Femur (tissue), 1 donor: ENCODE results near the gene GOLGA2.
A peak's percentile ranks its signal among the peaks of the same experiment; 100 is the strongest.

ENCODE experiments used
- DNase-seq: peaks from one replicate; pipeline ENCODE4 v3.0.0-alpha.2; 2017

GOLGA2 gene

GRCh38 chr9:128254855-128255759, 20.7 kb downstream of the GOLGA2 start:
- DNase-seq: peak; percentile 69

DNA sequence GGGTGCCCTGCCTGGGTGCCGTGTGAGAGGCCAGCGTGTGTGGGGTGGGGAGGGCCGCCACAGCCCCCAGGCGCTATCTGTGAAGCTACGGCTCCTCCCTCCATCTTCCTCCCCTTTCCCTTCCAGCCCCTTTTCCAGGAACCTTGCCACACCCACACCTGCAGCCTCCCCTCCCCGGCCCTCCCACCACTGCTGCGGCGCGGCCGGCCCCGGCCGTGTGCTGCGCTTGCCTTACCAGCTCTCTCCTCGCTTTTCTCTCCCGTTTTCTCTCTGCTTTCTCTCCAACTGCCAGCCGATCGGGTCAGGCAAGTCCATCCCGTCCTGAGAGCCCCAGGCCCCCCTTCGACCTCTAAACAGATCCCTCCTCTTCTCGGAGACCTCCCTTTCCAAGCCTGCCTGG, 21.4 kb downstream of the GOLGA2 start:
- DNase-seq: no peak

- no peak for DNase-seq
Measured at GRCh38 chr9:128253991-128254346, 21.8 kb downstream of the GOLGA2 start.

- peak; percentile 28 for DNase-seq
Measured at GRCh38 chr9:128253140-128253990, 22.4 kb downstream of the GOLGA2 start.

GRCh38 chr9:128252317-128253139, 23.3 kb downstream of the GOLGA2 start:
- DNase-seq: no peak

DNA sequence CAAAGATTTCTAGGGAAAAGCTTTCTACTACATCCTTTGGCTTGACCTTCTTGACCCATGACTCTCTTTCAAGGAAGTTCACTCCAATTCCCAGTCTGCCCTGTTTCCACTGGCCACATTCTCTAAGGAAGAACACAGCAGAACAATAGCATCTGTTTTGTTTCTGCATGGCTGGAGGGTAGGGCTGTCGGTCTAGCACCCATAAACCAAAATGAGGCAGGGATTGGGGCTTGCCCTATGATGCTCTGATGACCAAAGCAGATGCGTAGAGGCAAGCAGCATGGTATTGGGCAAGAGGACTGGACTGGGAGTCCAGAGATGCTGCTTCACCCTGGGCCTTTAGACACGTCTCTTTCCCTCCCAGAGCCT, 24.1 kb downstream of the GOLGA2 start:
- no peak for DNase-seq

- DNase-seq: peak; percentile 38
Measured at GRCh38 chr9:128250839-128251731, 24.7 kb downstream of the GOLGA2 start.

DNA sequence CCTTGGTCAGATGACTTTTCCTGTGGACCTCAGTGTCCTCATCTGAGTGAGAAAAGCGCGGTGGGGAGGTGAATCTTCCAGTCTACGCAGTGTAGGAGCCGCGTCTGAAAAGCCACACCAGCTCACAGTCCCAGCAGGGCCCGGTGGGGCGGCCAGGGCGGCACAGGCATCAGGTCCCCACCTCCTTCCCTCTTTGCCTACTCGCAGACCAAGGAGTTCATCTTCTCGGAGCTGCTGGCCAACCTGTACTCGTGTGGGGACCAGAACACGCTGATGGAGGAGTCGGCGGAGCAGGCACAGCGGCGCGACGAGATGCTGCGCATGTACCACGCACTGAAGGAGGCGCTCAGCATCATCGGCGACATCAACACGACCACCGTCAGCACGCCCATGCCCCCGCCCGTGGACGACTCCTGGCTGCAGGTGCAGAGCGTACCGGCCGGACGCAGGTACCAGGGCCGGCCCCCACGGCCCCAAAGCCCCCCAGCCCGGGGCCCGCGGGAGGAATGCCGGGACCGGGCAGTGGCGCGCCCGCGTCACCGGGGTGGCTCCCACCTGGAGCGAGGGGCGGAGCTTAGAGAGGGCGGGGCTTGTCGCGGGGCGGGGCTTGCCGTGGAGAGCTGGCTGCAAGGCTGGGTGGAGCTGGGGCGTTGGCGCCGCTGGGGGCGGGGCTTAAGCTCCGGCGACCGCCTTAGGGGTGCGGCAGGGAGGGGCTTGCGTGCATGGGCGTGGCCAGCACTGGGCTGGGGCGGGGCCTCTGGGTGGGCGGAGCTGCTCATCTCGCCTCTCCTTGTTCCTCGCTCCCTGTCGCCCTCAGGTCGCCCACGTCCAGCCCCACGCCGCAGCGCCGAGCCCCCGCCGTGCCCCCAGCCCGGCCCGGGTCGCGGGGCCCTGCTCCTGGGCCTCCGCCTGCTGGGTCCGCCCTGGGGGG, 25.6 kb downstream of the GOLGA2 start:
- peak; percentile 92 for DNase-seq

- DNase-seq: no peak
Measured at GRCh38 chr9:128249558-128249907, 26.3 kb downstream of the GOLGA2 start.

- peak; percentile 23 for DNase-seq
Measured at GRCh38 chr9:128247226-128247803, 28.5 kb downstream of the GOLGA2 start.

DNA sequence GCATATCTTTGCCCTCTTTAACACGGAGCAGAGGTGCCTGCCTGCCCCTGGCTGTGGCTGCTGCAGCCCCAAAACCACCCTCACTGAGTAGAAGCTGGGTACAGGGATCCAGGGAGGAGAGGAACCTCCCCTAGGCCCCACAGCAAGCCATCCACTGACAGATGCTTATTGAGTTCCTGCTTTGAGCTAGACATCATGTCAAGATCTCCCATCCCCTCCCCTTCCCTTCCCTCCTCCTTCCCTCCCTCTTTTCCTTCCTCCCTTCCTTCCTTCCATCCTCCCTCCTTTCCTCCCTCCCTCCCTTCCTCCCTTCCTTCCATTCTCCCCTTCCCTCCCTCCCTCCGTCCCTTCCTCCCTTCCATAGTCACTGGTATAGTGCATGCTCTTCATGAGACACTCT, 29.3 kb downstream of the GOLGA2 start:
- DNase-seq: no peak

- DNase-seq: peak; percentile 91
Measured at GRCh38 chr9:128245421-128246151, 30.2 kb downstream of the GOLGA2 start.

- peak; percentile 97 for DNase-seq
Measured at GRCh38 chr9:128244837-128245231, 31.0 kb downstream of the GOLGA2 start.

GRCh38 chr9:128244091-128244836, 31.5 kb downstream of the GOLGA2 start:
- no peak for DNase-seq

DNA sequence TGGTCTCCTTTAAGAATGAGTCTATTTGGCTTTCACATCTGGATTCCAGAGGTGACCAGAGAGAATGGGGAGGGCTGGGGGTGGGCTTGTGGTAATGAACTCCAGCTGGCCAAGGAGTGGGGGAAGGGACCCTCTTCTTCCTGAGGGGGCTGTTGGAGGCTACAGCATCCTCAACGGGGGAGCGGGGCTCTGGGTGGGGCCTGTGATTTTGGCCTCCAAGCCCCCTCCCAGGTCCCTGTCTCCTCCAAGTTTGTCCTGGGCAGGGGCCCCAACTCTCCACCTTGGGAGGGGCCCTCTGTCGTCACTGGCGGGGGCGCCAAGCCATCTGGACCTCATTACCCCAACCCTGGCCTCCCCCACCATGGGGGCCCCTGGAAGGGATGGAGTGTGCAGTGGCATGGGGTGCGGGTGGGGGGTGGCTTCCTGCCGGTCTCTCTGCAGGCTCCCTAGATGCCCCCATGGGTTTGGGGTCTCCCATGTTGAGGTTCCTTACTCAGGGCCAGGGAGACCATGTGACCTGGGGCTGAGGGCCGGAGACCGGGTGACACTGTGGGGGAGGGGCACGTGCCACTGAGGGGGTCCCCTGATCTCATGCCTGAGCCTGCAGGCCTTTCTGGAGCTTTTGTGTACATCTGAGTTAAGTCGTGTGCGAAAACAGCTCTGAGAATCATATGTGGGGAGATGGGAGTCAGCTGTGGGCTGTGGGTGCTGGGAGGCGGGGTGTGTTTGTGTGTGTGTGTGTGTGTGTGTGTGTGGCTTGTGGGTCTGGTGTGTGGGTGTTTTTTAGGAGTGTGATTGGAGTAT, 32.4 kb downstream of the GOLGA2 start:
- peak; percentile 91 for DNase-seq

DNA sequence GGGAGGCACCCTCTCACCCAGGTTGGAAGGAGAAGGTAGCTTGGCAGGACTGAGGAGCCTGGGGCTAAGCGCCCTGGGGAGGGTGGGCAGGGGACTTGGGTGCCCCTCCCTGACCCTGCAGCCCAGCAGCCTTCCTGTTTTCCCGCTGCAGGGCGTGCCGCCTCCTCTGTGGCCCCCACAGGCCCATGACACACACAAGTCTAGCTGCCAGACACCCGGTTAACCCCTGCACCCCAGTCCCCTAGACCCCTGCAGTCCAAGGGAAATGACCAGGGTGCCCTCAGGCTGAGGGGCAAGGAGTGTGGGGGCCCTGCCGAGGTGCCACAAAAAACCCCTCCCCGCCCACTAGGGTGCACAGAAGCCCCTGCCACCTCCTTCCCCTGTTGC, 33.0 kb downstream of the GOLGA2 start:
- DNase-seq: peak; percentile 83

DNA sequence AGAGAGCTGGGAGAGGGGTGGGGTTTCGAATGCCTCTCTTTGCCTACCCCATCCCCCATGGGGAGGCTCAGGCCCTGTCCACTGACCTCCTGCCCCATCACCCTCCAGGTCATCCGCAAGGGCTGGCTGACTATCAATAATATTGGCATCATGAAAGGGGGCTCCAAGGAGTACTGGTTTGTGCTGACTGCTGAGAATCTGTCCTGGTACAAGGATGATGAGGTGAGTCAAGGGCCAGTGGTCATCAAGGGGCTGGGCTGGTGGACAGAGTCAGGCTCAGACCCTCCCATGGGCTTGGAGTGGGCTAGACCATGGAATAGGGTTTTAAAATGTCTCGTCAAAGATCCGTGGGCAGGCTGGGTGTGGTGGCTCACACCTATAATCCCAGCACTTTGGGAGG, 33.7 kb downstream of the GOLGA2 start:
- DNase-seq: no peak

- DNase-seq: no peak
Measured at GRCh38 chr9:128233817-128234406, 41.9 kb downstream of the GOLGA2 start.
